NCI-H774 (cell line): ENCODE data around the gene OR2T35.

Experiments used
- DNase-seq: peaks from one replicate; lab custom pipeline; 2025; lab: John Stamatoyannopoulos, UW

The OR2T35 gene

GRCh38 chr1:248625971-248626370, 19.1 kb downstream of the OR2T35 start:
- DNase-seq: no peak

GRCh38 chr1:248625166-248625565, 19.9 kb downstream of the OR2T35 start:
- DNase-seq: no peak

GRCh38 chr1:248622570-248623001, 22.5 kb downstream of the OR2T35 start:
- peak; percentile 42 for DNase-seq

- DNase-seq: no peak
These were observed 23.3 kb downstream of the OR2T35 start for GRCh38 chr1:248621770-248622169.

- peak; percentile 12 for DNase-seq
These were observed 26.2 kb downstream of the OR2T35 start for GRCh38 chr1:248618878-248619277.

- no peak for DNase-seq
These were observed 27.0 kb downstream of the OR2T35 start for GRCh38 chr1:248618119-248618518.

GRCh38 chr1:248613742-248614141, 31.3 kb downstream of the OR2T35 start:
- DNase-seq: no peak

GRCh38 chr1:248611883-248612414, 33.1 kb downstream of the OR2T35 start:
- DNase-seq: no peak

- no peak for DNase-seq
These were observed 34.8 kb downstream of the OR2T35 start for GRCh38 chr1:248610301-248610700.

- no peak for DNase-seq
These were observed 45.7 kb downstream of the OR2T35 start for GRCh38 chr1:248599396-248599795.

GRCh38 chr1:248597589-248597988, 47.5 kb downstream of the OR2T35 start, which contains the start of gene OR2T10:
Gene OR2T10 (minus strand): TSS chr1:248597700. CDS start chr1:248593768, 3,932 bp downstream.
- no peak for DNase-seq

GRCh38 chr1:248596615-248597014, 48.5 kb downstream of the OR2T35 start:
- DNase-seq: no peak

GRCh38 chr1:248593226-248593625, 51.9 kb downstream of the OR2T35 start:
- DNase-seq: no peak

- DNase-seq: no peak
These were observed 52.4 kb downstream of the OR2T35 start for GRCh38 chr1:248592655-248593054.

GRCh38 chr1:248590055-248590454, 55.0 kb downstream of the OR2T35 start:
- DNase-seq: no peak

- no peak for DNase-seq
These were observed 55.7 kb downstream of the OR2T35 start for GRCh38 chr1:248589334-248589733.
